GM04504 (cell line): ENCODE results near the gene RPL22.

ENCODE experiments used
- DNase-seq: peaks from one replicate; pipeline ENCODE4 v3.0.0-alpha.2; 2012; ENCODE audit warnings: low read depth

RPL22 gene

GRCh38 chr1:6171548-6172124, 27.8 kb downstream of the RPL22 start:
- DNase-seq, result no peak

GRCh38 chr1:6170742-6171201, 28.6 kb downstream of the RPL22 start:
- DNase-seq, result no peak

GRCh38 chr1:6170116-6170741, 29.2 kb downstream of the RPL22 start:
- DNase-seq, result no peak

- DNase-seq, result no peak
Observed at GRCh38 chr1:6168947-6169586, 30.3 kb downstream of the RPL22 start.

- no peak for DNase-seq
Observed at GRCh38 chr1:6167391-6168303, 31.7 kb downstream of the RPL22 start.

- DNase-seq, result no peak
Observed at GRCh38 chr1:6166655-6167390, 32.6 kb downstream of the RPL22 start.

GRCh38 chr1:6166221-6166620, 33.2 kb downstream of the RPL22 start:
- no peak for DNase-seq

GRCh38 chr1:6165441-6165985, 33.9 kb downstream of the RPL22 start:
- no peak for DNase-seq

- DNase-seq, result no peak
Observed at GRCh38 chr1:6165027-6165426, 34.4 kb downstream of the RPL22 start.

GRCh38 chr1:6163973-6164617, 35.3 kb downstream of the RPL22 start:
- DNase-seq, result no peak

- no peak for DNase-seq
Observed at GRCh38 chr1:6163191-6163972, 36.0 kb downstream of the RPL22 start.

- DNase-seq, result no peak
Observed at GRCh38 chr1:6162773-6163172, 36.6 kb downstream of the RPL22 start.

GRCh38 chr1:6162341-6162740, 37.1 kb downstream of the RPL22 start:
- no peak for DNase-seq

GRCh38 chr1:6158181-6158580, 41.2 kb downstream of the RPL22 start:
- DNase-seq, result no peak

GRCh38 chr1:6157528-6158174, 41.7 kb downstream of the RPL22 start:
- no peak for DNase-seq

- no peak for DNase-seq
Observed at GRCh38 chr1:6157132-6157527, 42.3 kb downstream of the RPL22 start.

GRCh38 chr1:6154525-6155319, 44.7 kb downstream of the RPL22 start:
- DNase-seq, result no peak

GRCh38 chr1:6152882-6153281, 46.5 kb downstream of the RPL22 start:
- no peak for DNase-seq

GRCh38 chr1:6152181-6152580, 47.2 kb downstream of the RPL22 start:
- no peak for DNase-seq
